Measurements from ENCODE around the gene MGRN1. TPM values are rescaled to one million over a fixed set of nuclear protein-coding genes. Genes with fewer than 3 reads are reported as not detected.

Gene MGRN1
- total and polyA plus RNA-seq, 2 donors (not counting 3 experiments of a cell fraction or from before 2014, with no cell fraction given): 15.6 to 73.0 TPM

- CTCF ChIA-PET: interaction anchor here (0.9 kb wide), 1 partner anchor 9 kb away, joined by 3 read pairs; no protein-coding TSS in a partner anchor
- H3K27me3 ChIP-seq (ENCODE audit: control insufficient read depth in 2 of 2, insufficient read depth in 2 of 2, low read length in 2 of 2): no peaks in the 10 kb centered on the region
- H3K27ac ChIP-seq (ENCODE audit: insufficient read depth, low read depth, low read length): no peak overlapping the region
- no peaks in the 10 kb centered on the region for H4K20me1 ChIP-seq (replicated peaks; ENCODE audit: control insufficient read depth, extremely low read depth, insufficient read depth, low read length)
- no peaks in the 10 kb centered on the region for H3K9me1 ChIP-seq (replicated peaks; ENCODE audit: control insufficient read depth, extremely low read depth, insufficient read depth, low read length)
- H3K9me3 ChIP-seq (replicated peaks; ENCODE audit: control insufficient read depth, insufficient read depth, low read length): no peaks in the 10 kb centered on the region
- no peaks in the 10 kb centered on the region for H3K4me1 ChIP-seq (ENCODE audit: control insufficient read depth, extremely low read depth, insufficient read depth, low read length)
- DNase-seq (ENCODE audit: low read depth, low spot score) (no peak), FAIRE-seq (no peak)
- BruUV-seq (replicated peaks): no TSS peak
- no peak overlapping the region for H3K9ac ChIP-seq (replicated peaks; ENCODE audit: extremely low read depth, insufficient read depth, low read length)
- dilution Hi-C loops (cut with MboI; ENCODE audit: extremely low pct_ligation_motif_present, low sequenced_read_pairs): no loop called here
- H3K4me2 ChIP-seq (ENCODE audit: insufficient read depth, low read length): no peak overlapping the region
- H2AFZ ChIP-seq (ENCODE audit: low read depth, low read length): no peak overlapping the region
- intact Hi-C loops (cut with micrococcal nuclease): no loop called here
- H3K4me3 ChIP-seq (replicated peaks in 1 of 3; ENCODE audit: insufficient read depth in 1 of 3, low read depth in 1 of 3, low read length in 3 of 3): no peak overlapping the region
- peaks cover 51% of the 10 kb centered on the region for H3K79me2 ChIP-seq (ENCODE audit: control insufficient read depth, insufficient read depth, low read length)
- TF ChIP-seq JUN (IDR thresholded peaks at IDR 0.05; ENCODE audit: borderline replicate concordance, insufficient read depth, insufficient read length, low read depth) (no peak), POLR2AphosphoS5 (IDR thresholded peaks at IDR 0.05; ENCODE audit: insufficient read depth, low read depth, low read length) (no peak)
- TF ChIP-seq, protein P1, sequence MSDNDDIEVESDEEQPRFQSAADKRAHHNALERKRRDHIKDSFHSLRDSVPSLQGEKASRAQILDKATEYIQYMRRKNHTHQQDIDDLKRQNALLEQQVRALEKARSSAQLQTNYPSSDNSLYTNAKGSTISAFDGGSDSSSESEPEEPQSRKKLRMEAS (IDR thresholded peaks at IDR 0.05; ENCODE audit: insufficient read depth, insufficient read length): no peak
- POLR2A ChIA-PET: no interaction called here
- peaks cover 0 to 10% of the 10 kb centered on the region in 2 experiments for H3K36me3 ChIP-seq (ENCODE audit: control insufficient read depth in 2 of 2, extremely low read depth in 1 of 2, insufficient read depth in 2 of 2, low read length in 2 of 2)
These were observed 16.7 kb downstream of the MGRN1 start for GRCh38 chr16:4641306-4641687.

- no peak for FAIRE-seq
- no peaks in the 10 kb centered on the region for H3K9me3 ChIP-seq (replicated peaks; ENCODE audit: control insufficient read depth, insufficient read depth, low read length)
- no peak overlapping the region for H3K4me2 ChIP-seq (ENCODE audit: insufficient read depth, low read length)
- no peak for DNase-seq (ENCODE audit: low read depth, low spot score)
- no peaks in the 10 kb centered on the region for H3K4me1 ChIP-seq (ENCODE audit: control insufficient read depth, extremely low read depth, insufficient read depth, low read length)
- TF ChIP-seq EZH2 (IDR thresholded peaks at IDR 0.05; ENCODE audit: borderline replicate concordance, low read depth, low read length, severe bottlenecking) (no peak), FOS (IDR thresholded peaks at IDR 0.05; ENCODE audit: borderline replicate concordance, insufficient read depth, low read length) (no peak), JUN (IDR thresholded peaks at IDR 0.05; ENCODE audit: borderline replicate concordance, insufficient read depth, insufficient read length, low read depth) (no peak)
- TF ChIP-seq, protein P1 (IDR thresholded peaks at IDR 0.05; ENCODE audit: insufficient read depth, insufficient read length): no peak
- ChIA-PET CTCF (interaction anchor here (0.9 kb wide), 1 partner anchor 8 kb away, joined by 3 read pairs; no protein-coding TSS in a partner anchor), POLR2A (no interaction called here)
- peaks cover 0 to 14% of the 10 kb centered on the region in 2 experiments for H3K36me3 ChIP-seq (ENCODE audit: control insufficient read depth in 2 of 2, extremely low read depth in 1 of 2, insufficient read depth in 2 of 2, low read length in 2 of 2)
- no peak overlapping the region for H3K27ac ChIP-seq (ENCODE audit: insufficient read depth, low read depth, low read length)
- intact Hi-C loops (cut with micrococcal nuclease): no loop called here
- dilution Hi-C loops (cut with MboI; ENCODE audit: extremely low pct_ligation_motif_present, low sequenced_read_pairs): no loop called here
- peaks cover 55% of the 10 kb centered on the region for H3K79me2 ChIP-seq (ENCODE audit: control insufficient read depth, insufficient read depth, low read length)
- H2AFZ ChIP-seq (ENCODE audit: low read depth, low read length): no peak overlapping the region
- H3K9ac ChIP-seq (replicated peaks; ENCODE audit: extremely low read depth, insufficient read depth, low read length): no peak overlapping the region
- no peaks in the 10 kb centered on the region for H3K27me3 ChIP-seq (ENCODE audit: control insufficient read depth in 2 of 2, insufficient read depth in 2 of 2, low read length in 2 of 2)
- H4K20me1 ChIP-seq (replicated peaks; ENCODE audit: control insufficient read depth, extremely low read depth, insufficient read depth, low read length): no peaks in the 10 kb centered on the region
- H3K4me3 ChIP-seq (replicated peaks in 1 of 3; ENCODE audit: insufficient read depth in 1 of 3, low read depth in 1 of 3, low read length in 3 of 3): no peak overlapping the region
- BruUV-seq (replicated peaks): no TSS peak
- H3K9me1 ChIP-seq (replicated peaks; ENCODE audit: control insufficient read depth, extremely low read depth, insufficient read depth, low read length): no peaks in the 10 kb centered on the region
These were observed 17.3 kb downstream of the MGRN1 start for GRCh38 chr16:4641895-4642294.

Measured in endothelial cell of umbilical vein (primary cell).